ENCODE results near the gene C8G.

The C8G gene

GRCh38 chr9:136921307-136921706 lies 23.7 kb upstream of the C8G start:
- DNase-seq: no peak

GRCh38 chr9:136921718-136922117 lies 23.3 kb upstream of the C8G start:
- DNase-seq: no peak

GRCh38 chr9:136922540-136922939 lies 22.5 kb upstream of the C8G start:
- no peak for DNase-seq

- DNase-seq: no peak
Observed at GRCh38 chr9:136923881-136924280, 21.2 kb upstream of the C8G start.

GRCh38 chr9:136925414-136926153 lies 19.5 kb upstream of the C8G start:
- no peak for DNase-seq

GRCh38 chr9:136926154-136926704 lies 18.8 kb upstream of the C8G start:
- DNase-seq: no peak

- no peak for DNase-seq
Observed at GRCh38 chr9:136926749-136927148, 18.3 kb upstream of the C8G start.

GRCh38 chr9:136927343-136928271 lies 17.4 kb upstream of the C8G start:
- DNase-seq: no peak

- DNase-seq: no peak
Observed at GRCh38 chr9:136928591-136928990, 16.5 kb upstream of the C8G start.

- no peak for DNase-seq
Observed at GRCh38 chr9:136930014-136930413, 15.0 kb upstream of the C8G start.

- no peak for DNase-seq
Observed at GRCh38 chr9:136931611-136932130, 13.4 kb upstream of the C8G start.

GRCh38 chr9:136934277-136934676 lies 10.8 kb upstream of the C8G start:
- DNase-seq: no peak

- no peak for DNase-seq
Observed at GRCh38 chr9:136935651-136936050, 9.4 kb upstream of the C8G start.

- DNase-seq: no peak
Observed at GRCh38 chr9:136936645-136937170, 8.3 kb upstream of the C8G start.

- DNase-seq: no peak
Observed at GRCh38 chr9:136937186-136938001, 7.6 kb upstream of the C8G start.

GRCh38 chr9:136939431-136939995 lies 5.5 kb upstream of the C8G start:
- no peak for DNase-seq

GRCh38 chr9:136939996-136940525 lies 5.0 kb upstream of the C8G start:
- no peak for DNase-seq

- no peak for DNase-seq
Observed at GRCh38 chr9:136940526-136941230, 4.4 kb upstream of the C8G start.

- no peak for DNase-seq
Observed at GRCh38 chr9:136941231-136942111, 3.6 kb upstream of the C8G start.
